OCI-LY3 (cell line): ENCODE measurements around the gene FAM184B.

ENCODE experiments used
- EZH2phosphoT487 ChIP-seq: fragments of 200-600 bp; shearing (Covaris generic); IDR thresholded peaks from 2 replicates; pipeline ENCODE4 v1.6.1; 2018; ENCODE audit warnings: antibody characterized with exemption, mixed run types, low read depth
- TF ChIP-seq, protein P1 (sequence below): fragments of 200-600, 300-600 bp; sonication (generic); IDR thresholded peaks from 2 replicates; pipeline ENCODE4 v1.5.1; 2014; ENCODE audit warnings: antibody characterized with exemption, low read length, low read depth

DNA sequence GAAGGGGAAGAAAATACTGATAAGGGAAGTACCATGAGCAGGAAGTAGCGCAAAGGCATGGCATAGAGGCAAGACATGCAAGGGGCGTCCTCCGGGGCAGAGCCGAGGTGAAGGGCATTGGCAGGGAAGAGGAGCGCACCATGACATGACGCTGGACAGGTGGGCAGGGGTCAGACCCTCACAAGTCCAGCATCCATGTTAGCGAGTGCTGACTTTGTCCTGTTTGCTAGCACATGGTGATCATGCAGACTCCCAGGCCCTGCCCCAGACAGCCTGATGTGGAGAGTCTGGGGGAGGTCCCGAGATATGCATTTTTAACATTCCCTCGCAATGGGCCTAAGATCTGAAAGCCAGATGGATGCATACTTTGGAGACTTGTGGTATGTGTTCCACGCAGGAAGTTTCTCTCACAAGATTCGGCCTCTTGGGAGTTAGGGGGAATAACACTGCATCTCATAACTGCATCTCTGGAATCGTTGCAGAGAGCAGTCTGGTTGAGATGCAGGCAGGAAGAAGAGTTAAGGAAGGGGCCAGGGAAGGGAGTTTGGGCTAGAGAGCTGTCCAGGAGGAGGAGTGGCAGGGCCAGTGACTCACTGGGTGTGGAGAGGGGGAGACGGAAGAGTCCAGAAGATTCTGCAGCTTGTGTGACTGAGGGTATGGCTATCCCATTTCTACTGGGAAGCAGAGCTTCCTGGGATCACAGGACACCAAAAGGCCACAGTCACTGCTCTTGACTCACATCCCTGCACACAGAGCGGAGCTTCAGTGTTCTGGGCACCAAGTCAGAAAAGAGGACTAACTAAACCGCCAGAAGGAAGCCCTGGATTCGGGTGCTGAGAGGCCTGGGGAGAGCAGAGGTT, 59.7 kb downstream of the FAM184B start:
- TF ChIP-seq, protein P1, sequence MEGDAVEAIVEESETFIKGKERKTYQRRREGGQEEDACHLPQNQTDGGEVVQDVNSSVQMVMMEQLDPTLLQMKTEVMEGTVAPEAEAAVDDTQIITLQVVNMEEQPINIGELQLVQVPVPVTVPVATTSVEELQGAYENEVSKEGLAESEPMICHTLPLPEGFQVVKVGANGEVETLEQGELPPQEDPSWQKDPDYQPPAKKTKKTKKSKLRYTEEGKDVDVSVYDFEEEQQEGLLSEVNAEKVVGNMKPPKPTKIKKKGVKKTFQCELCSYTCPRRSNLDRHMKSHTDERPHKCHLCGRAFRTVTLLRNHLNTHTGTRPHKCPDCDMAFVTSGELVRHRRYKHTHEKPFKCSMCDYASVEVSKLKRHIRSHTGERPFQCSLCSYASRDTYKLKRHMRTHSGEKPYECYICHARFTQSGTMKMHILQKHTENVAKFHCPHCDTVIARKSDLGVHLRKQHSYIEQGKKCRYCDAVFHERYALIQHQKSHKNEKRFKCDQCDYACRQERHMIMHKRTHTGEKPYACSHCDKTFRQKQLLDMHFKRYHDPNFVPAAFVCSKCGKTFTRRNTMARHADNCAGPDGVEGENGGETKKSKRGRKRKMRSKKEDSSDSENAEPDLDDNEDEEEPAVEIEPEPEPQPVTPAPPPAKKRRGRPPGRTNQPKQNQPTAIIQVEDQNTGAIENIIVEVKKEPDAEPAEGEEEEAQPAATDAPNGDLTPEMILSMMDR = no peak
- TF ChIP-seq EZH2phosphoT487 = no peak
